HG03457 (cell line): ENCODE results near the gene MFSD8.
"Not testable (repeated sequence)": the region's sequence is repeated elsewhere in the genome, so short reads cannot be mapped to it uniquely, and the experiment has no call there.

ENCODE experiments used
- ATAC-seq: cut with Tn5 transposase; IDR thresholded peaks from one replicate; pipeline ENCODE4 v1.9.1; 2021; ENCODE audit warnings: moderate number of reproducible peaks; ENCODE audit not compliant: unreplicated experiment

MFSD8 gene

DNA sequence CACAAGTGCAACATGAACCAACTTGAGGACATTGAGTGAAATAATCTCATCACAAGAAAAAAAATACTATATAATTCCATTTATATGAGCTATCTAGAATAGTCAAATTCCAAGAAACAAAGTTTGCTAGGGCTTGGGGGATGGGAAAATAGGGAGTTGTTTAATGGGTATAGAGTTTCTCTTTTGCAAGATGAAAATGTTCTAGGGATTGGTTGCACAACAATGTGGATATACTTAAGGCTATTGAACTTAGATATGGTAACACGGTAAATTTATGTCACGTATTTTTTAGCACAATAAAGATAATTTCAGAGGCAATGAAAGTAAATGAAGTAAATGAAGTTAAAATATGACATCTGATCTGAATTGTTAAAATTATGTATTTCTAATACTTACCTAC lies 7.9 kb downstream of the MFSD8 start:
- ATAC-seq: no peak

DNA sequence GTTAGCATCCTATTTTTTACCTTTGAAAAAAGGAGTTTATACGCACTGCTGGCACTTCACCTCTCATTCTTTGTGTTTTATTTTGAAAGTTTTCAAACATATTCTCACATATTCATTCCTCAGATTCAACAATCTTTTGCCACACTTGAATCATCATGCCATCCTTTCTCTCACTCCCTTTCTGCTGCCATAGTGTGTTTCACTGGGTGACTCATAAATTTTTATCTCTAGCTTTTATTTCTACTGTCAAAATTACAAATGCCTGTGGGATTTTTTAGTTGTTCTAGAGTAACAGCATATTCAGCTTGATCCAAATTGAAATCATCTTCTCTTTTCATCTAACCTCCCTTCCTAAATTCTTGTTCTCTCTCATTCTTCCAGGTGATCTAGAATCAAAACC lies 28.0 kb downstream of the MFSD8 start:
- ATAC-seq: no peak

DNA sequence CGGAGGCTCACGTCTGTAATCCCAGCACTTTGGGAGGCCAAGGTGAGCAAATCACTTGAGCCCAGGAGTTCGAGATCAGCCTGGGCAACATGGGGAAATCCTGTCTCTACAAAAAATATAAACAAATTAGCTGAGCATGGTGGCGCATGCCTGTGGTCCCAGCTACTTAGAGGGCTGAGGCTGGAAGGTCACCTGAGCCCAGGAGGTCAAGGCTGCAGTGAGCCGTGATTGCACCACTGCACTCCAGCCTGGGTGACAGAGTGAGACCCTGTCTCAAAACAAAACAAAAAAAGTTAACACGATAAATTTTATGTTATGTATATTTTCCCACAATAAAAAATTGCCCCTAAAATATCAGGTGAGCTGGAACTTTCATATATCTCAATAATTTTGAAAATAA lies 33.1 kb downstream of the MFSD8 start:
- not testable (repeated sequence) for ATAC-seq

DNA sequence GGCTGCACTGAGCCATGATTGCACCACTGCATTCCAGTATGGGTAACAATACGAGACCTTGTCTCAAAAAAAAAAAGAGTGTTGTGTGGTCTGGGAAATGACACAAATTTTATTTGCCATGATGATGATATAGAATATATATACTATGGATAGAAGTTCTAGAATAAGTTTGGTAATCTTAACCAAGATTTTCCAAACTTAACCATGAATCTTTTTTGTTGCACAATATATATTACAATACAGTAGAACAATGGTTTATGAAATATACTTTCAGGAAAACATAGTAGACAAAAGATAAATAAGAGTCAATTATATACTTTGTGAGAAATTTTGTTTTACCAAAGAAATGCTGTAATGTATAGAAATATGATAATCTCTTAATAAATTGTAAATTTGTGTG lies 34.8 kb downstream of the MFSD8 start:
- ATAC-seq: no peak

DNA sequence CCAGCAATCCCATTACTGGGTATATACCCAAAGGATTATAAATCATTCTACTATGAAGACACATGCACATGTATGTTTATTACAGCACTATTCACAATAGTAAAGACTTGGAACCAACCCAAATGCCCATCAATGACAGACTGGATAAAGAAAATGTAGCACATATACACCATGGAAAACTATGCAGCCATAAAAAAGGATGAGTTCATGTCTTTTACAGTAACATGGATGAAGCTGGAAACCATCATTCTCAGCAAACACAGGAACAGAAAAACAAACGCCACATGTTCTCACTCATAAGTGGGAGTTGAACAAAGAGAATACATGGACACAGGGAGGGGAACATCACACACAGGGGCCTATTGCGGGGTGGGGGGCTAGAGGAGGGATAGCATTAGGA lies 39.3 kb downstream of the MFSD8 start:
- ATAC-seq: not testable (repeated sequence)

DNA sequence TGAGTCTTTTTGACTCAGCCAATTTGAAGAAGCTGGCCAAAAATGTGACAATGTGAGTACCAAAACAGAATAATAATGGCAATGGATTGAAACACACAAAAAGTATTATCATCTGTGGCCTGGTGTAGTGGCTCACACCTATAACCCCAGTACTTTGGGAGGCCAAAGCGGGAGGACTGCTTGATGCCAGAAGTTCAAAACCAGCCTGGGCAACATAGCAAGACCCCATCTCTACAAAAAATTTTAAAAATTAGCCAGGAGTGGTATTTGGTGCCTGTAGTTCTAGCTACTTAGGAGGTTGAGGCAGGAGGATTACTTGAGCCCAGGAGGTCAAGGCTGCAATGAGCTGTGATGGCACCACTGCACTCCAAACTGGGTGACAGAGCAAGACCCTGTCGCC lies 42.7 kb downstream of the MFSD8 start:
- no peak for ATAC-seq

DNA sequence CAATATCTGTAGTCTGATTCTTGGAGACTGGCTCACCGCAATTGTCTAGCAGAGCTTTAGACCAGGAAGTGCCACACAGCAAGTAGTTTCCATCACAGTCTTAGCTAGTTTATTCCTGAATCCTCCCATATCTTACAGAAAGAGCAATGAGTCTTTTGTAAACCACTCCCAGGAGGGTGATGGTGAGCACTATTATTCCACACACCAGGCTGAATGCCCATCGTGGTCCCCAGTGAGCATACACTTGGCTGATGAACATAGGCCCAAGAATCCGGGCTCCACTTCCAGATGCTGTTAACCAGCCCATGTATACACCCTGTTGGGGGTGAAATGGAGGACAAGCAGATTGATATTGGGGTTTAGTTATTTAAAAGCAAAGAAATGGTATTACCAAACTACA lies 44.5 kb downstream of the MFSD8 start:
- ATAC-seq: no peak

DNA sequence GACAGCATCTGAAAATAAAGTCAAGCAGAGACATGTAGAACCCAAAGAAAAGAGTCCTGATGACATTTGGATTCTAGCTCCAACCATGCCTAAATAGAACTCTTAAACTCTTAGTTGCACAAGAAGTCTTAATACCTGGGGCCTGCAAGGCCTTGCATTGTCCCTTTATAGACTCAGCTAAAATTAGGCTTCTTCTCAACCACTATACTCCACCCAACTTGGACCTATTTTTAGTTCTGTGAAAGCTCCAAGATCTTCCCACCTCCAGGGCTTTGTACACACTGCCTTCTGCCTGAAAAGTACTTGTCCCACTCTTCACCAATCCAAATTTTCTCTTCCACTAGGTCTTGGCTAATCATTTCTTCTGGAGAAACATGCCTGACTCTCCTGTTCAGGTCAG lies 47.8 kb downstream of the MFSD8 start:
- no peak for ATAC-seq

DNA sequence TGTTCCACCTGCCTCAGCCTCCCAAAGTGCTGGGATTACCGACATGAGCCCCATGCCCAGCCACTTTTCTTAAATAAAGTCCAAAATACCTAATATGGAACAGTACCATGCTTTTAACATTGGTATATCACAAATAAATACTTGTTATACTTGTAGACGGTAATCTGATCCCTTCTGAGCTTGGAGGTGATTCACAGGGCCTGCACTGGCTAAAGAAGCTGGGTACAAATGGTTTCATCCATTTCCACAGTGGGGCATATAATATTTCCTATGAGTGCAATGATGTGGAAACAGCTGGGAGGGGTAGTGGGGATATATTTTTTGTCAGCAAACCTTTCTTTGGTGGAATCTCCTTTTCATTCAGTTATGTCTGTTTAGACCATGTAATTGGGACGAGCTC lies 48.5 kb downstream of the MFSD8 start:
- no peak for ATAC-seq

DNA sequence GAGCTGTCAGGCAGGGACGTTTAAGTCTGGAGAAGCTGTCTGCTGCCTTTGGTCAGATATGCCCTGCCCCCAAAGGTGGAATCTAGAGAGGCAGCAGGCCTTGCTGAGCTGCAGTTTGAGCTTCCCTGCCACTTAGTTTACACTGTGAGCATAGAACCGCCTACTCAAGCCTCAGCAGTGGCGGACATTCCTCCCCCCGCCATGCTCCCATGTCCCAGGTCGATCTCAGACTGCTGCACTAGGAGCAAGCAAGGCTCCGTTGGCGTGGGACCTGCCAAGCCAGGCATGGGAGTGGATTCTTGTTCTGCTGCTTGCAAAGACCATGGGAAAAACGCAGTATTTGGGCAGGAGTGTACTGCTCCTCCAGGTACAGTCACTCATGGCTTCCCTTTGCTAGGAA lies 59.9 kb downstream of the MFSD8 start:
- no peak for ATAC-seq

DNA sequence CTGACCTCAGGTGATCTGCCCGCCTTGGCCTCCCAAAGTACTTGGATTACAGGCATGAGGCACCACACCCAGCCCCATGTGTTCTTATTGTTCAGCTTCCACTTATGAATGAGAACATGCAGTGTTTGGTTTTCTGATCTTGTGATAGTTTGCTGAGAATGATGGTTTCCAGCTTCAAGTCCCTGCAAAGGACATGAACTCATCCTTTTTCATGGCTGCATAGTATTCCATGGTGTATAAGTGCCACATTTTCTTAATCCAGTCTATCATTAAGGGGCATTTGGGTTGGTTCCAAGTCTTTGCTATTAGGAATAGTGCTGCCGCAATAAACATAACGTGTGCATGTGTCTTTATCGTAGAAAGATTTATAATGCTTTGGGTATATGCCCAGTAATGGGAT lies 65.3 kb downstream of the MFSD8 start:
- not testable (repeated sequence) for ATAC-seq

DNA sequence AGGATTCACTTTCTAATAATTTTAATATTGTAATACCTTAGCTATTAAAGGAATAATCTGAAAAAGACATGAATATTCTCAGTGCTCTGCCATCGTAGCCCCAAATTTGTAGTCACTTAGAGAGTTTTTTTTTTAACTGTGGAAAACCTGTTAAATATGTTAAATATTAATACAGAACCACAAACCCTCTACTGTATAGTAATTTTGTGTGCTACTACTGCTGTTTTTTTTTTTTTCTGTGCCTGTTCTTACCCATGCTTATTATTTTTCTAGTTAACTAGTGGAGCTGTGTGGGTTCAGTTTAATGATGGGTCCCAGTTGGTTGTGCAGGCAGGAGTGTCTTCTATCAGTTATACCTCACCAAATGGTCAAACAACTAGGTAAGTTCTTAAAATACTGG lies 68.4 kb downstream of the MFSD8 start:
- no peak for ATAC-seq

DNA sequence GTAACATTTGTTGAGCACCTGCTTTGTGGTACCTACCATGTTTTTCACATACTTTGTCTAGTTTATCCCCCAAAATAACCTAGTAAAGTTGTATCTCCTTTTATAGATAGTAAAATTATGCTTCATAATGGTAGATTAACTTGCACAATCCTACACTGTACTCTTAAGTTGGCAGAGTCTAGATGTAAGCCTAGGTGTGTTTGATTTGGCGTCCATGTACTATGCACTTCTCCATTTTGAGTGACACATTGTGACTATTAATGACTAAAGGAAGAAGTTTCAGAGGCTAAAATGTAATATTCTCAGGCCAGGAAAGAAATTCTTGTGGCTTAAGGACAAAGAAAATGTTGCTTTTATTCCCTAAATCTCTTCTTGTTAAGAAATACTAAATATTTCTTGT lies 68.9 kb downstream of the MFSD8 start:
- no peak for ATAC-seq

DNA sequence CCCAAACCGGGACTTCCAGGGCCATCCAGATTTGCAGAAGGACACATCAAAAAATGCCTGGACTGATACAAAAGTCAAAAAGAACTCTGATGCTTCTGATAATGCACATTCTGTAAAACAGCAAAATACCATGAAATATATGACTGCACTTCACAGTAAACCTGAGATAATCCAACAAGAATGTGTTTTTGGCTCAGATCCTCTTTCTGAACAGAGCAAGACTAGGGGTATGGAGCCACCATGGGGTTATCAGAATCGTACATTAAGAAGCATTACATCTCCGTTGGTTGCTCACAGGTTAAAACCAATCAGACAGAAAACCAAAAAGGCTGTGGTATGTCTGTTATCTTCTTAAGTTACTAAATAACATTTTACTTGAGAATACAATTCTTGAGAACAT lies 75.1 kb downstream of the MFSD8 start:
- ATAC-seq: no peak

DNA sequence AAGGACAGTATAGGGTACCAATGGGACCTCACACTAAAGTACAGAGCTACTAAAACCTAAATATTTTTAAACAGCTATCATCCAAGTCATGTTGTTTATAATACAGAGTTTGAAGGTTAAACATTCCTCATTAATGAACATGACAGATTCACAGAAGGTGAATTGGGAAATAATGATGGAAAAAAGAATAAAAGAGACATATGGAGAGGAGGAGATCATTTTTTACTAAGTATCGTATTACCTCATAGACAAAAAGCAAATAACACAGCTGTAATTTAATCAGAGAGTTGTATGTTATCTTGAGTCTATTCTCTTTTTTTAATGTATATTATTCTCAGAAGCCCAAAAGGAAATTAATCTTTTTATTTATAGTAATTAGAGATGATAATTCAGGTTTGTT lies 76.4 kb downstream of the MFSD8 start:
- ATAC-seq: no peak

DNA sequence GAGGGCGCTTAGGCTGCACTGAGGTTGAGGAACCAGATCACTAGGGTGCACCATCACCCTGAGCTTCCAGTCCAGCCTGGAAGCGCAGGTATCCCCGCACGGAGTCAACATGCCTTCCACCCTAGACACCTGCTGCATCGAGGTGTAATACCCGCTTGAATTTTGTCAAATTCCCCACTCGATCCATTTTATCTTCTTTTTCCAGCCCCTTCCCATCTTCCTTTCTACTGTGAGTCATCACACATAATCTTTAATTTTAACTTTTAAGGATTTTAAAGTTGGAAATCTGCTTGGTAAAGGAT lies 83.5 kb downstream of the MFSD8 start:
- peak; percentile 35 for ATAC-seq

DNA sequence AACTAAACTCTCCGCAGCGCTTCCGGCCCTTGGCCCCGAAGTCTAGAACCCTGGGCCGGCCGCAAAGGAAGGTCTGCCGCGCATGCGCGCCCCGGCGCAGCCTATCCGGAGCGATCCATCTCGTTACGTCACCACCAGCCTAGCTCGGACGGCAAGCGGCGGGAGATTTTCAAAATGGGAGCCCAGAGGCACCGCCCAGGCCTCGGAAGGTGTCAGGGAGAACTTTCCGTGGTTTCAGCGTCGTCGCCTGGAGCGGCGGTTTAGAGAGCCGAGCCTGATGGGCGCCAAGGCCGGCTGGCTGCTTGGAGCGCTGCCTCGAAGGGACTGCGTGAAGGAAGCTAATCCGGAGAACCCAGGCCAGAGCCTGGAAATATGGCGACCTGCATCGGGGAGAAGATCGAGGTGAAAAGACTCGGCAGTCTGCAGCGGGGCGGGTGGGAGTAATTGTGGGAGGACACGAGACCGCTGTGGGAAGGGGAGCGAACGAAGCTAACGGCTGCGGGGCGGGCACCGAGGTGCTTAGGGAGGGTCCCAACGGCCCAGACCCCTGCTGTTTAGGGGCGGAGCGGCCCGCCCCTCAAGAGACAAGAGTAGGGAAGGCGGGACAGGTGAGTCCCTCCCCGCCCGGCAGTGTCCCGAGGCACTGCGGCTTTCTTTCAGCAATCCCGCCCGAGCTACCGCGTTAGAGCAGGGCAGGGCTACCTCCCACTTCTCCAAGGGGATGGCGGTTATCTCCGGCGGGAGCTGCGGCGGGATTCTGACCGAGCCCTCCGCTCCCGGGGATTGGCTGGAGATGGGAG lies 84.0 kb downstream of the MFSD8 start, which contains the start of gene PLK4:
Gene PLK4, plus strand, starts transcription at position 131 of the 800 bp plus-strand sequence. Its CDS starts 242 bp downstream, at position 373.
- ATAC-seq: peak; percentile 90

DNA sequence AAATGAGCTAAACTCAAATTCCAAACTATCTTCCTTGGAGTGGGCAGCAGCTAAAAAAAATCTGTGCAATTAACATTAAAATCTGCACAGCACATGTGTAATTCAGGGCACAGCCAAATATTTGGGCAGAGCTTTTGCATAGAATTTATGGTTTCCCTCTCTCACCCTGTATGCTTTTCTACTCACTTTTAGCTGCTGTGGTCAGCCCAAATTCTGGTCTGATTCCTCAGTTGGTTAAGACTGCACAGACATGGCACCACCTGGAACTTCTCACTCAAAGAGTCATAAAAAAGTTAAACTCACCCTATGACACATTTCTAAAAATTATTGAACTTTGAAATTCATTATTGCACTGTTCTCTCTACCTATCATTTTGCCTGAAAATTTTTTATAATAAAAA lies 89.2 kb downstream of the MFSD8 start:
- no peak for ATAC-seq

DNA sequence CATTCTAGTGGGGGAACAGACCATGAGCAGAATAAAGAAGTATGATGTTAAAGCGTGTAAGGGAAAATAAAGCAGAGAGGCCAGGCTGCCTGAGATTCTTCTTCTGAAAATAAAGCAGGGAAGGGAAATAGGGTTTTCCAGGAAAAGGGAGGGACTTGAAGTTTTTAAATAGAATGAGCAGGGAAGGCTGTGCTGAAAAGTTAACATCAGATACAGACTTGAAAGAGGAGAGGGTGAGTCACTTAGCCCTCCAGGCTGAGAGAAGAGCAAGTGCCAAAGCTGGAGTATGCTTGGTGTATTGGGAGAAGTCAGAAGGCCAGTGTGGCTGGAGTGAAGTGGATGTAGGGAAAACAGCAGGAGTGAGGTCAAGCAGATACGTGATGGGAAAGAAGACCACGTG lies 94.3 kb downstream of the MFSD8 start:
- ATAC-seq: no peak

DNA sequence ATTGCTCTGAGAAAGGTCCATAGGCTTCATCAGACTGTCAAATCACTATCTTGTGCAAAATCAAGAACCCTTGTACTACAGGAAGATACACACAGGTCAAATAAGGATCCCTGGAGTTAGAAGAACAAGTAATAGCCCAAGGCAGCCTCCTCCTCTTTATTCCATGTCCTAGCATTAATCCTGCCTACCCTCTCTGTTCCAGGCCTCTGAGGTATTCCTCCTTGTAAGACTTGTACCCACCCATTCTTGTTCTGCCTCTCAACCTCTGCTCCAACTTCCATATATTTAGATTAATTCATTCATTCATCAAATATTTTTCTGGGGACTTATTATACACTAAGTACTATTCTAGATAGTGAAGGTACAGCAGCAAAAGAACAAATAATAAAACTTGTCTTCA lies 94.7 kb downstream of the MFSD8 start:
- no peak for ATAC-seq

DNA sequence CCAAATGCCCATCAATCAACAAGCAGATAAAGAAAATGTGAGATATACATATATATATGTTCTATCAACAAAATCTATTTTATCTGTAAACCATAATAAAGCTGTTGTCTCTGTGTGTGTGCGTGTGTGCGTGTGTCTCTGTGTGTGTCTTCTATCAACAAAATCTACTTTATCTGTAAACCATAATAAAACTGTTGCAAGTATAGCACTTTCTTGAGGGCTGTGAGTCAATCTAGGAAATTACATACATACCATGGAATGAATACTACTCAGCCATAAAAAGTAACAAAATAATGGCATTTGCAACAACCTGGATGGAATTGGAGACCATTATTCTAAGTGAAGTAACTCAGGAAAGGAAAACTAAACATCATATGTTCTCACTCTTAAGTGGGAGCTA lies 96.8 kb downstream of the MFSD8 start:
- ATAC-seq: no peak
